ENCODE results near the gene DHRS7B. TPM values are rescaled to one million over a fixed set of nuclear protein-coding genes. Genes with fewer than 3 reads are reported as not detected.

DHRS7B gene
- total RNA-seq, 1 experiment from 2014 or later: 19.0 TPM

- Histone ChIP-seq H3K9me3 (ENCODE audit: low read depth, low read length, poor library complexity, severe bottlenecking) (peaks cover 5% of the 10 kb centered on the region), H3K27me3 (replicated peaks; ENCODE audit: insufficient read depth, low read depth, low read length, poor library complexity) (no peaks in the 10 kb centered on the region), H3K27ac (ENCODE audit: low read depth, low read length, poor library complexity, severe bottlenecking) (no peak overlapping the region), H3K36me3 (ENCODE audit: insufficient read depth, low read length, poor library complexity, severe bottlenecking) (no peaks in the 10 kb centered on the region), H3K4me1 (ENCODE audit: insufficient read depth, low read length, poor library complexity, severe bottlenecking) (no peaks in the 10 kb centered on the region), H3K4me3 (ENCODE audit: low read depth, low read length, poor library complexity, severe bottlenecking) (no peak overlapping the region)
- no TSS peak for BruUV-seq (replicated peaks)
- intact Hi-C loops (cut with micrococcal nuclease; ENCODE audit: unreplicated experiment): no loop called here
- POLR2A ChIA-PET (ENCODE audit: low non-redundant PET): interaction anchor here (0.7 kb wide), 1 partner anchor 44 kb away, joined by 9 read pairs; no protein-coding TSS in a partner anchor
- DNase-seq (ENCODE audit: low spot score): no peak
- TF ChIP-seq CTCF (conservative IDR thresholded peaks at IDR 0.05; ENCODE audit: low read depth, low read length): no peak
- CTCF ChIA-PET: no interaction called here
Observed at GRCh38 chr17:21228845-21229244, 102.1 kb downstream of the DHRS7B start.

DNA sequence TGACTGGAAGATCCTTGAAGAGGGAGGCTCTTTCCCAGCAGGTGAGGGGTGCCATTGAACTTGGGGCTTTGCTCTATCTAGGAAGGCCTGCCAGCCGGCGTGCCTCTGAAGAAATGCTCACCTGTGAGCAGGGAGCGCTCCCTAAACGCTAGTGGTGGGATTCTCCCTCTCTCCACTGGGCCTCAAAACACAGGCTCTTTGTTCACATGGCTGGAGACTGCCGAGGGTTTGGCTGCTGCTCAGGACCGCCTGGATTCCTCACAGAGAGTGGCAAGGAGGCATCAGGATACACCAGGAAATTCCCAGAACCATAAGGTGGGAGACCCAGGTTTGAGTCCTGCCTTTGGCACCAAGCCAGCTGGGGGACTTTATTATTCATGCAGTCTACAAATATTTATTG is 104.8 kb downstream of the DHRS7B start:
- Histone ChIP-seq H3K36me3 (ENCODE audit: insufficient read depth, low read length, poor library complexity, severe bottlenecking) (no peaks in the 10 kb centered on the region), H3K4me3 (ENCODE audit: low read depth, low read length, poor library complexity, severe bottlenecking) (no peak overlapping the region), H3K27ac (ENCODE audit: low read depth, low read length, poor library complexity, severe bottlenecking) (no peak overlapping the region), H3K9me3 (ENCODE audit: low read depth, low read length, poor library complexity, severe bottlenecking) (peaks cover 5% of the 10 kb centered on the region), H3K4me1 (ENCODE audit: insufficient read depth, low read length, poor library complexity, severe bottlenecking) (no peaks in the 10 kb centered on the region), H3K27me3 (replicated peaks; ENCODE audit: insufficient read depth, low read depth, low read length, poor library complexity) (no peaks in the 10 kb centered on the region)
- ChIA-PET CTCF (no interaction called here), POLR2A (ENCODE audit: low non-redundant PET) (no interaction called here)
- intact Hi-C loops (cut with micrococcal nuclease; ENCODE audit: unreplicated experiment): no loop called here
- no TSS peak for BruUV-seq (replicated peaks)
- TF ChIP-seq EZH2 (IDR thresholded peaks at IDR 0.05; ENCODE audit: borderline replicate concordance, low read depth, low read length, poor library complexity, severe bottlenecking): no peak
- no peak for TF ChIP-seq CTCF (conservative IDR thresholded peaks at IDR 0.05; ENCODE audit: low read depth, low read length)
- DNase-seq (ENCODE audit: low spot score): no peak

DNA sequence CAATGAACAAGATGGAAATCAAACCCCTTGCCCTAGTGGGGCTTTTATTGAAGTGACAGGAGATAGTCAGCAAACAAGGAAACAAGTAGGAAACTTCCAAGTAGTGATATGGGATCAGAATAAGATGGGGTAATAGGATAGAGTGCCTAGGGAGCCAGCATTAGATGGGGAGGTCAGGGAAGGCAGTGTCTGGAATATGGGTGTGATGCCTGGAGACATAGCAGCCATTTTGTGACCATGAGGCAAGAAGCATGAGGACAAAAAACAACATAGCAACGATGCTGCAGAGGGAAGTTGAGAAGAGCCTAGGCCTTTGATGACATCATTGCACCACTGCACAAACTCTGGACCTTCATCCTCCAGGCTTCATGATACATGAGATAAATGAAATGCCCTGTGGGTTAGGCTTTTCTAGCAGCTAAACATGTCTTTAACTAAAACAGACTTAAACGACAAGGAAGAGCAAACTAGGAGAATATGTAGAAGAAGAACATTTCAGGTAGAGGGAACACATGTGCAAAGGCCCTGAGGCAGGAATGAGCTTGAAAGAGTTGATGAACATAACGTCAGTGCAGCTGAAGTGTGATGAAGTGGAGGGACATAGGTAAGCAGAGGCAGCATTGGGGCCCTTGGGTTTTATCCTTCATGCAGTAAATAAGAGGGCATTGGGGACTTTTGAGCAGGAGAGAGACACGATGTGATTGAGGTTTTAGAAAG is 105.4 kb downstream of the DHRS7B start:
- DNase-seq (ENCODE audit: low spot score): no peak
- Histone ChIP-seq H3K9me3 (ENCODE audit: low read depth, low read length, poor library complexity, severe bottlenecking) (peaks cover 5% of the 10 kb centered on the region), H3K36me3 (ENCODE audit: insufficient read depth, low read length, poor library complexity, severe bottlenecking) (no peaks in the 10 kb centered on the region), H3K27me3 (replicated peaks; ENCODE audit: insufficient read depth, low read depth, low read length, poor library complexity) (no peaks in the 10 kb centered on the region), H3K4me1 (ENCODE audit: insufficient read depth, low read length, poor library complexity, severe bottlenecking) (no peaks in the 10 kb centered on the region), H3K4me3 (ENCODE audit: low read depth, low read length, poor library complexity, severe bottlenecking) (no peak overlapping the region), H3K27ac (ENCODE audit: low read depth, low read length, poor library complexity, severe bottlenecking) (no peak overlapping the region)
- ChIA-PET POLR2A (ENCODE audit: low non-redundant PET) (no interaction called here), CTCF (no interaction called here)
- intact Hi-C loops (cut with micrococcal nuclease; ENCODE audit: unreplicated experiment): no loop called here
- BruUV-seq (replicated peaks): TSS peak; percentile 17
- no peak for TF ChIP-seq EZH2 (IDR thresholded peaks at IDR 0.05; ENCODE audit: borderline replicate concordance, low read depth, low read length, poor library complexity, severe bottlenecking)
- no peak for TF ChIP-seq CTCF (conservative IDR thresholded peaks at IDR 0.05; ENCODE audit: low read depth, low read length)

All from A673 (cell line).